Psoas muscle (tissue), 8 donors: ENCODE measurements around the gene ZNF281. TPM values are rescaled to one million over a fixed set of nuclear protein-coding genes. Genes with fewer than 3 reads are reported as not detected.

Experiments used
- ATAC-seq, 4 donors: fragments of 200-7000 bp; cut with Tn5 transposase; one replicate each; pipeline ENCODE4 v1.9.1; 2020; ENCODE audit warnings: moderate library complexity in 3 of 4, mild to moderate bottlenecking in 2 of 4
- DNase-seq, 2 donors: peaks; one replicate each; pipeline ENCODE4 v3.0.0-alpha.2; 2020
- H3K27ac ChIP-seq: fragments of 200-600 bp; one replicate; pipeline ENCODE4 v1.8.0; 2022
- H3K27me3 ChIP-seq, 3 donors: fragments of 200-600 bp in 1 of 3; one replicate each; pipeline versions ENCODE4 v1.6.1 to v1.8.0; 2013 to 2022; ENCODE audit warnings: low read length in 2 of 3, mild to moderate bottlenecking in 2 of 3, moderate library complexity in 1 of 3; ENCODE audit not compliant: insufficient read depth in 3 of 3
- H3K36me3 ChIP-seq, 2 donors: fragments of 200-600 bp in 1 of 2; one replicate each; pipeline versions ENCODE4 v1.6.1 to v1.8.0; 2013 to 2022; ENCODE audit warnings: low read depth in 1 of 2, mild to moderate bottlenecking in 1 of 2, moderate library complexity in 1 of 2; ENCODE audit not compliant: insufficient read depth in 1 of 2
- H3K4me1 ChIP-seq: fragments of 200-600 bp; one replicate; pipeline ENCODE4 v1.8.0; 2022
- H3K4me3 ChIP-seq: fragments of 200-600 bp; one replicate; pipeline ENCODE4 v1.8.0; 2022; ENCODE audit warnings: mild to moderate bottlenecking
- H3K9me3 ChIP-seq: fragments of 200-600 bp; one replicate; pipeline ENCODE4 v1.8.0; 2022
- WGBS, 3 donors: extraction: QIAGEN DNeasy Blood & Tissue Kit; methylation state at CpG; one replicate each; pipeline versions ENCODE4 v1.1.6 to v1.1.7; 2013; 5-methylcytosine and 5-hydroxymethylcytosine counted together
- intact Hi-C, 2 donors: fragments of 100-400 bp; cut with DNase I; formaldehyde crosslinking; loops; one replicate each; pipeline versions ENCODE4 v1.11.0 to v1.14.2; 2022
- polyA plus RNA-seq, 3 donors: library from polyadenylated mRNA; stranded (reverse); fragments of 200-250 nt; gene quantifications; one replicate each; pipeline ENCODE4 v1.2.3, GENCODE V29; 2013
- total RNA-seq, 4 donors: library from RNA; stranded (reverse); fragmentation: NEBNext Ultra II Directional in 2 of 4; extraction: Animal tissue kit (Norgen Biotek cat#: 25700) in 2 of 4; gene quantifications; one replicate each; pipeline versions ENCODE4 v1.2.1 to v1.2.4, GENCODE V29; 2021 to 2023
- TF ChIP-seq, protein P1 (sequence below): fragments of 200-600 bp; IDR thresholded peaks from one replicate; pipeline ENCODE4 v1.8.0; 2022; ENCODE audit warnings: antibody characterized with exemption
- donor health status: healthy with polysubstance abuse.
- donor health status: DM: no; HTN: no; CAD: no; lungs with moderate emphysema.
- donor health status: Bipolar disorder and iron deficiency.
- donor health status: healthy.
- donor health status: DM: yes; HTN: yes; CAD: no.
- donor health status: DM: no; HTN: no; CAD: no.
- donor health status: DM: no; HTN: no; CAD: no.
- donor health status: DM: yes; HTN: yes; CAD: no.

The ZNF281 gene
- total and polyA plus RNA-seq, 7 donors, result 4.1 to 14.0 (median 10.4) TPM

DNA sequence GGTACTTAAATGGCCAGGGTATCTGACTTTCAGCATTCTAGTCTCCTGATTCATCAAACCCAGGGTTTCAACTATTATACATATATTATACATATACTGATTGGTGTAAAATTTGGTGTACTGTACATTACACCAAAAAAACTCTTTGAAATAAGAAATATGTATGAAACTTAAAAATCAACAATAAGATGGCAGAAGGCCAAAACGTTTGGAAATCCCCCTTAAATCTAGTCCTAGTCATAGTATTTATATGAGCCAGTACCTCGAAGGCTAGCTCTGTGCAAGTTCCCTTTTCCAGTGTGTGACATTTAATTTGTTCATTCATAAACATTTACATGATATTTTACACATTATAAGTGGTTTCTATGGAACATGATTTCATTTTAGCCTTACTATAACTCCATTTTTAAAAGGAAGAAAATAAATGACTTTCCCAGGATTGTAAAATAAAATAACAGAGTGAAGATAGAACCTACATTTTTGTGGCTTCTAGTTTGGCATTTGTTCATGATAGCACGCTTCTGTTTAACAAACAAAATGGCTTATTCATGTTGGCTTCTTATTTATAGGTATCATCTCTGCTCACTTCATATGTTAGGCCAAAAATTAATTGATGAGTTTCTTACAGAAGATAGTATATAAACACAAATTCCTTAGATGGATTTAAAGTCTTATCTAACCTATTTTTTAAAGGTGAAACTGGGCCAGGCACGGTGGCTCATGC, 18.8 kb upstream of the ZNF281 start:
- H3K27ac ChIP-seq, result no peak overlapping the region
- no peaks in the 10 kb centered on the region for H3K9me3 ChIP-seq
- ATAC-seq, result no peak
- TF ChIP-seq, protein P1, sequence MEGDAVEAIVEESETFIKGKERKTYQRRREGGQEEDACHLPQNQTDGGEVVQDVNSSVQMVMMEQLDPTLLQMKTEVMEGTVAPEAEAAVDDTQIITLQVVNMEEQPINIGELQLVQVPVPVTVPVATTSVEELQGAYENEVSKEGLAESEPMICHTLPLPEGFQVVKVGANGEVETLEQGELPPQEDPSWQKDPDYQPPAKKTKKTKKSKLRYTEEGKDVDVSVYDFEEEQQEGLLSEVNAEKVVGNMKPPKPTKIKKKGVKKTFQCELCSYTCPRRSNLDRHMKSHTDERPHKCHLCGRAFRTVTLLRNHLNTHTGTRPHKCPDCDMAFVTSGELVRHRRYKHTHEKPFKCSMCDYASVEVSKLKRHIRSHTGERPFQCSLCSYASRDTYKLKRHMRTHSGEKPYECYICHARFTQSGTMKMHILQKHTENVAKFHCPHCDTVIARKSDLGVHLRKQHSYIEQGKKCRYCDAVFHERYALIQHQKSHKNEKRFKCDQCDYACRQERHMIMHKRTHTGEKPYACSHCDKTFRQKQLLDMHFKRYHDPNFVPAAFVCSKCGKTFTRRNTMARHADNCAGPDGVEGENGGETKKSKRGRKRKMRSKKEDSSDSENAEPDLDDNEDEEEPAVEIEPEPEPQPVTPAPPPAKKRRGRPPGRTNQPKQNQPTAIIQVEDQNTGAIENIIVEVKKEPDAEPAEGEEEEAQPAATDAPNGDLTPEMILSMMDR, result no peak
- no peak overlapping the region for H3K4me3 ChIP-seq
- no peaks in the 10 kb centered on the region for H3K27me3 ChIP-seq
- intact Hi-C loops, result no loop called here
- DNase-seq, result no peak
- no peaks in the 10 kb centered on the region for H3K4me1 ChIP-seq
- H3K36me3 ChIP-seq, result no peaks in the 10 kb centered on the region
- WGBS, 3 donors, result 49 to 60% (median 56%) methylated on average over 4 of the region's 4 CpGs

DNA sequence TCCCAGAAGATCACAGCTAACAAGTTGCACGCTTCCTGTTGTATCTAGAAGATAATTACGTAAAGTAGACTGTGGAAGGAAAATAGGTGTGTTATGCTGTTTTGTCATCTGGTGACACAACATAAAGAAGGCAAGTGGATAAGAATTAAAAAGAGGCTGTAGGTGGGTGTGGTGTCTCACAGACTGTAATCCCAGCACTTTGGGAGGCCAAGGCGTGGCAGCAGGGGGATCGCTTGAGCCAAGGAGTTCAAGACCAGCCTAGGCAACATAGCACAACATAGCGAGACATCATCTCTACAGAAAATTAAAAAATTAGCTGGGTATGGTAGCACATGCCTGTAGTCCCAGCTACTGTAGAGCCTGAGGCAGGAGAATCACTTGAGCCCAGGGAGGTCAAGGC, 17.9 kb upstream of the ZNF281 start:
- Histone ChIP-seq H3K36me3 (no peaks in the 10 kb centered on the region), H3K4me1 (no peaks in the 10 kb centered on the region), H3K27me3 (no peaks in the 10 kb centered on the region), H3K27ac (no peak overlapping the region), H3K4me3 (no peak overlapping the region), H3K9me3 (no peaks in the 10 kb centered on the region)
- DNase-seq, result no peak
- intact Hi-C loops, result no loop called here
- no peak for ATAC-seq
- 89 to 91% (median 91%) methylated on average over 5 of the region's 5 CpGs for WGBS, 3 donors
- TF ChIP-seq, protein P1, result no peak

DNA sequence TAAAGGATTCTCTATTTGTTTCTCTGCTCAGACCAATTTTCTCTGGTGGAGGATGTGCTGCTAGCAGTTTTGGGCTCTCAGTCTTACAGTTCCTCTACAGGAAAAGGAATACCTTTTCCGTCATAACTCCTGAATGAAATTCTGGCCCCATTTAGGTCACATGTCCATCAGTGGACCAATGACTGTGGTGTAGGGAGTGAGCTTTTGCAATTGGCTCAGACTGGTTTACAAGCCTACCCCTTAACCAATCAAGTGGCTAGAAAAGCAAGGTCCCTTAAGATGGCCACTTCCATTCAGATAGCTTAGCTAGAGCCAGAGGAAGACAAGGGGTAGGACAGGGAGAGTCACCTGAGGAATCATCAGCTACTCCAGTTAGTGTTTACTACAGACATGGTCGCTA, 16.4 kb upstream of the ZNF281 start:
- ATAC-seq (no peak), DNase-seq (no peak)
- WGBS, 3 donors, result 90 to 97% (median 90%) methylated on average over 2 of the region's 2 CpGs
- intact Hi-C loops, result no loop called here
- Histone ChIP-seq H3K9me3 (no peaks in the 10 kb centered on the region), H3K27me3 (no peaks in the 10 kb centered on the region), H3K4me1 (no peaks in the 10 kb centered on the region), H3K36me3 (no peaks in the 10 kb centered on the region), H3K27ac (no peak overlapping the region), H3K4me3 (no peak overlapping the region)
- TF ChIP-seq, protein P1, result no peak

DNA sequence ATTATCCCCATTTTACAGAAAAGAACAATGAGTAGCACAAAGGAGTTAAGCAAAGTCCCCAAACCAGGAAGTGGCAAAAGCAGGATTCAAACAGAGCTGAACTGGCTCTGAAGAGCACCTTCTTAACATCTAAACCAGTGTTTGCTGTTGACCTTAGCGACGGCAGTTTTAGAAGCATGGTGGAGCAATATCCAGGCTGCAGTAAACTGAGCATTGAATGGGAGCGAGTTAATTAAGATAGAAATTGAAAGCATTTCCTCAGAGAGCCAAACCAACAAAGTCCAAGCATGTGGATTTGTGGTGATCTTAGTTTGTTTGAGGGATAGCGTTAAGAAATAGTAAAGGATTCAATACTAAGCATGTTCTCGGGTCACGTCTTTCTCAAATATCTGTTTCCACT, 13.4 kb upstream of the ZNF281 start:
- no peaks in the 10 kb centered on the region for H3K36me3 ChIP-seq
- H3K27me3 ChIP-seq, result no peaks in the 10 kb centered on the region
- DNase-seq, result no peak
- no peaks in the 10 kb centered on the region for H3K9me3 ChIP-seq
- intact Hi-C loops, result no loop called here
- no peak overlapping the region for H3K27ac ChIP-seq
- TF ChIP-seq, protein P1, result no peak
- no peak overlapping the region for H3K4me3 ChIP-seq
- H3K4me1 ChIP-seq, result no peaks in the 10 kb centered on the region
- no peak for ATAC-seq
- 87 to 89% (median 87%) methylated on average over 6 of the region's 6 CpGs for WGBS, 3 donors

DNA sequence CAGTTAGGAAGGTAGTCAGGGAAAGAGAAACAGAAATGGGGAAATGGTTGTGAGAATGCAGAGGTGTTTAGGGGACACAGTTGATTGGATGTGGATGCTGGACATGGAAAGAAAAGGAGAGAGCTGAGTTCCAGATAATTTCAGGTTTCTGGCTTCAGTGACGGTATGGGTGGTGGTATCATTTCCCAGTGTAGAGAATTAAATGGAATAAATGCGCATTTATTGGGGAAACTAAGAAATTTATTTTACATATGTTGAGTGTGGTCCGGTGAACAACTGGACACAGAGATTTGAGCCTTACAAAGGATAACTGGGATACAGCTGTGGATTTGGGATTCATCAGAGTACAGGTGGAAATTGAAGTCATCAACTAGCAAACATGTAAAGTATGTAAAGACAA, 12.4 kb upstream of the ZNF281 start:
- TF ChIP-seq, protein P1, result no peak
- H3K27me3 ChIP-seq, result no peaks in the 10 kb centered on the region
- 81 to 91% (median 86%) methylated on average over 3 of the region's 3 CpGs for WGBS, 3 donors
- no peaks in the 10 kb centered on the region for H3K36me3 ChIP-seq
- intact Hi-C loops, result no loop called here
- H3K4me1 ChIP-seq, result no peaks in the 10 kb centered on the region
- no peak overlapping the region for H3K4me3 ChIP-seq
- no peaks in the 10 kb centered on the region for H3K9me3 ChIP-seq
- H3K27ac ChIP-seq, result no peak overlapping the region
- DNase-seq (no peak), ATAC-seq (no peak)
